Subcutaneous adipose tissue (tissue), 4 donors: ENCODE data around the gene FGGY. TPM values are rescaled to one million over a fixed set of nuclear protein-coding genes. Genes with fewer than 3 reads are reported as not detected.

Experiments
- CTCF ChIP-seq: fragments of 450-650 bp; IDR thresholded peaks from one replicate; pipeline ENCODE4 v1.5.1; 2016; ENCODE audit warnings: low read depth, mild to moderate bottlenecking, control low read depth, antibody characterized with exemption, moderate library complexity
- total RNA-seq, 4 donors: library from RNA; depleted of rRNA; stranded (reverse); fragments of >200 nt; gene quantifications; one replicate each; pipeline ENCODE4 v1.1.0, GENCODE V29; 2016

FGGY gene
- total RNA-seq, 4 donors from 2014 or later: 7.8 to 19.2 (median 12.5) TPM

GRCh38 chr1:59645893-59646292, 349.0 kb downstream of the FGGY start:
- no peak for TF ChIP-seq CTCF

- TF ChIP-seq CTCF: no peak
These were observed 357.1 kb downstream of the FGGY start for GRCh38 chr1:59653968-59654367.

GRCh38 chr1:59657873-59658465, 361.1 kb downstream of the FGGY start:
- no peak for TF ChIP-seq CTCF

GRCh38 chr1:59664166-59664565, 367.3 kb downstream of the FGGY start:
- no peak for TF ChIP-seq CTCF

DNA sequence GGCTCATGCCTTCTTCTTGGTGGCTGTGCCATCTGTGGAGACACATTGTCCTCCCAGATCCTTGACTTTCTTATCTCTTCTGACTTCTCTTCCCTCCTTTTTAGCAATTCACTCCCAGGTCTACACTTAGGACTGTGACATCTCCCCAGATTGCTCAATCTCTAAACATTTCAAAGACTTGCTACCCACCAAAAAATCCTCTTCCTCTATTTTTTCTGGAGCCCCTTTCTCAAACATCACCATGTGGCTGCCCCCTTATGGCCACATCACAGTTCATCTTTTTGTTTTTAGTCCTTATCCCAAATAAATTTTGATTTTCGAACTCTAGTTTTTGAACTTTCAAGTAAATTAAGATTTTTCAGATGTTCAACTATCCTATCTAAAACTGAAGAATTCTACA, 369.2 kb downstream of the FGGY start:
- TF ChIP-seq CTCF: no peak

GRCh38 chr1:59667020-59667419, 370.1 kb downstream of the FGGY start:
- no peak for TF ChIP-seq CTCF

- no peak for TF ChIP-seq CTCF
These were observed 372.9 kb downstream of the FGGY start for GRCh38 chr1:59669752-59670312.
